Measurements from ENCODE around the gene CEP57.
"Not testable (repeated sequence)": the region's sequence is repeated elsewhere in the genome, so short reads cannot be mapped to it uniquely, and the experiment has no call there.

CEP57 gene

DNA sequence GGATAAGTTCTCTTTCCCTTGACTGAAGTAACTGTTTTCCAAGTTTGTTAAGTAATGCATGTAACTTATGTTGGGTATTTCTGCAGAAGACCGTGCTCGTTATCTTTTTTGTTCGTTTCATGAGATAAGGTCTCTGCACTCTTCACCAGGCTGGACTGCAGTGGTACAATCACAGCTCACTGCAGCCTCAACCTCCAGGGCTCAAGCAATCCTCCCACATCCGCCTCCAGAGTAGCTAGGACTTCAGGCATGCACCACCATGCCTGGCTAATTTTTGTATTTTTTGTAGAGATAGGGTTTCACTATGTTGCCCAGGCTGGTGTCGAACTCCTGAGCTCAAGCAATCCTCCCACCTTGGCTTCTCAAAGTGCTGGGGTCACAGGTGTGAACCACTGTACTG, 64.1 kb downstream of the CEP57 start:
- not testable (repeated sequence) for H3K36me3 Mint-ChIP-seq (ENCODE audit: low read depth); H3K9me3 Mint-ChIP-seq; H3K27me3 Mint-ChIP-seq (ENCODE audit: low read depth); H3K4me3 Mint-ChIP-seq; H3K27ac Mint-ChIP-seq; H3K4me1 Mint-ChIP-seq (ENCODE audit: low read depth)

DNA sequence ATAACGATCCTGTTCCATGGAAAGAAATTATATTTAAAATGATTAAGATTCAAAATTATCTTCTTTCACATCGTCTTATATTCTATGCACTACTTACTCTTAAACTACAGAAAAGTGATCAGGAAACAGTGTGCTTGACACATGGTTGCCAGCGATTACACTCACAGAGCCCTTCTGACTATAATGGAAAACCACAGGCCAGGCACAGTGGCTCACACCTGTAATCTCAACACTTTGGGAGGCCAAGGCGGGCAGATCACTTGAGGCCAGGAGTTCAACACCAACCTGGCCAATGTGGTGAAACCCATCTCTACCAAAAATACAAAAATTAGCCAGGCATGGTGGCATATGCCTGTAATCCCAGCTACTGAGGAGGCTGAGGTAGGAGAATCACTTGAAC, 69.7 kb downstream of the CEP57 start:
- peaks cover 11% of the 10 kb centered on the region for H3K36me3 Mint-ChIP-seq (ENCODE audit: low read depth)
- H3K4me1 Mint-ChIP-seq (ENCODE audit: low read depth); H3K27me3 Mint-ChIP-seq (ENCODE audit: low read depth); H3K9me3 Mint-ChIP-seq; H3K27ac Mint-ChIP-seq; H3K4me3 Mint-ChIP-seq: not testable (repeated sequence)

DNA sequence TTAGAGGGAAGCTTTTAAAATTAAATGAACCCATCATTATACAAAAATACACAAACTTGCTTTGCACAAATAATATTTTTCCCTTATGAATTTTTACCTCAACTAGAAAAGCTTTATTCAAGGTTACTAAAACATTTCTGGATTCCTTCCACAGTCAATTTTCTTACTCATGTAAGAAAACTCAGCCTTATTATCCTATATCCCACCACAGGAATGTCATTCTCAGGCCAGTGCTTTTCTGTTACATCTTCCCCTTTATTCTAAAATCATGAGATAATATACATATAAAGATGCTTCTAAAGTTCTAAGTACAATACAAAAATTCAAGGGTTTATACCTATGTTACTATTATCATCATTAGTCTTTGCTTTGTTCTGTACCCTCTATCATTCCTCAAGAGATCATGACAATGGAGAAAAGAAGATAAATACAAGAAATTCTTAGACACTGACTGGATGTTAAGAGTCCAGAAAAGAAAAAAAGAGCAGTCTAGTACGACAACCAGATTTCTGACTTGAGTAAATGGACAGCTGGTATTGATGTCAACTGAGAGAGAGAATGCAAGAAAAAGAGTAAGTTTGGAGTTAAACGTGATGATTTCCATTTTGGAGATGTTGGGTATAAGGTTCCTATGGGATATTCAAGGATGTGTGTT, 73.3 kb downstream of the CEP57 start:
- Mint-ChIP-seq H3K27ac (no peak overlapping the region), H3K4me3 (no peak overlapping the region), H3K27me3 (ENCODE audit: low read depth) (no peaks in the 10 kb centered on the region), H3K4me1 (ENCODE audit: low read depth) (no peaks in the 10 kb centered on the region), H3K9me3 (no peaks in the 10 kb centered on the region), H3K36me3 (ENCODE audit: low read depth) (peaks cover 7% of the 10 kb centered on the region)

GRCh38 chr11:95867105-95867504, 76.8 kb downstream of the CEP57 start:
- Mint-ChIP-seq H3K27ac (no peak overlapping the region), H3K4me3 (no peak overlapping the region), H3K36me3 (ENCODE audit: low read depth) (peaks cover 7% of the 10 kb centered on the region), H3K9me3 (no peaks in the 10 kb centered on the region), H3K4me1 (ENCODE audit: low read depth) (no peaks in the 10 kb centered on the region), H3K27me3 (ENCODE audit: low read depth) (no peaks in the 10 kb centered on the region)

DNA sequence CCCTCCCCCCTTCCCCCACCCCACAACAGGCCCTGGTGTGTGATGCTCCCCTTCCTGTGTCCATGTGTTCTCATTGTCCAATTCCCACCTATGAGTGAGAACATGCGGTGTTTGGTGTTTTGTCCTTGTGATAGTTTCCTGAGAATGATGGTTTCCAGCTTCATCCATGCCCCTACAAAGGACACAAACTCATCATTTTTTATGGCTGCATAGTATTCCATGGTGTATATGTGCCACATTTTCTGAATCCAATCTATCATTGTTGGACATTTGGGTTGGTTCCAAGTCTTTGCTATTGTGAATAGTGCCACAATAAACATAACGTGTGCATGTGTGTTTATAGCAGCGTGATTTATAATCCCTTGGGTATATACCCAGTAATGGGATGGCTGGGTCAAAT, 80.6 kb downstream of the CEP57 start:
- not testable (repeated sequence) for H3K4me1 Mint-ChIP-seq (ENCODE audit: low read depth); H3K4me3 Mint-ChIP-seq; H3K9me3 Mint-ChIP-seq; H3K36me3 Mint-ChIP-seq (ENCODE audit: low read depth); H3K27me3 Mint-ChIP-seq (ENCODE audit: low read depth); H3K27ac Mint-ChIP-seq

DNA sequence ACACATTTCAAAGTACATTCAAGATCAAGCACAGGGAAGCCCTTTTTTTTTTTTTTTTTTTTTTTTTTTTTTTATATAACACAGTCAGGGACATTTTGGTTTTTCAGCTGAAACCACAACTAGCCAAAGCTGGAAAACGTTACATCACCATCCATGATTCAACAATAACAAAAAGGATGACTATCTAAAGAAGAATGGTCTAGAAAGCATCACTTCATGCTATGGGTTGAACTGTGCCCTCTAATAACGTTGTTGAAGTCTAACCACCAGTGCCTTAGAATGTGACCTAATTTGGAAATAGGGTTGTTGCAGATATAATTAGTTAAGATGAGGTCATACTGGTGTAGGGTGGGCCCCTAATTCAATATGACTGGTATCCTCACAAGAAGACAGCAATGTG, 87.0 kb downstream of the CEP57 start:
- Mint-ChIP-seq H3K27ac (no peak overlapping the region), H3K9me3 (peaks cover 4% of the 10 kb centered on the region), H3K27me3 (ENCODE audit: low read depth) (no peaks in the 10 kb centered on the region), H3K4me1 (ENCODE audit: low read depth) (no peaks in the 10 kb centered on the region), H3K36me3 (ENCODE audit: low read depth) (peaks cover 7% of the 10 kb centered on the region), H3K4me3 (no peak overlapping the region)
